ENCODE results near the gene XRCC4.
"Not testable (repeated sequence)": the region's sequence is repeated elsewhere in the genome, so short reads cannot be mapped to it uniquely, and the experiment has no call there.

XRCC4 gene

DNA sequence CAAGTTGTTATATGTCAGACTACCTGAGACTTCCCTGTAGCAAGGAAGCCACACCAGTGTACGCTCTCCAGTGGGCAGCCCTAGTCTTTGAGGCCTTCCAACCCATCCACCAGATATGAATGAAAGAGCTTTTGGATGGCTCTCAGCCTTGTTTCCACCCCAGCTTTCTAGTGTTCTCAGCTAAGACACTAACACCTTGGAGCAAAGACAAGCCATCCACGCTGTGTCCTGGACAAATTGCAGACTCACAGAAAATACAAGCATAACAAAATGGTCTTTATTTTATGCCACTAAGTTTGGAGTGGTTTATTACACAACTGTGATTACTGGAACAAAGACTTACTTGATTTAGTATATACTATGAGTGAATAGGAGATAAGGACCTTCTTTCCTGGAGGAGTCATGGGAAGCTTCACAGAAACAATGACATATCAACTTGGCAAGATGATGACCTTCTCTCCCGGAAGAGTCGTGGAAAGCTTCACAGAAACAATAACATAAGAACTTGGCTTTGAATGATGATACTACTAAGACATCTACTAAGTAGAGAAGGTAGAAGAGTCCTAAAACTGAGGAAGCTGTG lies 260.2 kb downstream of the XRCC4 start:
- in situ Hi-C loops (cut with HindIII; ENCODE audit: low sequenced_read_pairs), result no loop called here

DNA sequence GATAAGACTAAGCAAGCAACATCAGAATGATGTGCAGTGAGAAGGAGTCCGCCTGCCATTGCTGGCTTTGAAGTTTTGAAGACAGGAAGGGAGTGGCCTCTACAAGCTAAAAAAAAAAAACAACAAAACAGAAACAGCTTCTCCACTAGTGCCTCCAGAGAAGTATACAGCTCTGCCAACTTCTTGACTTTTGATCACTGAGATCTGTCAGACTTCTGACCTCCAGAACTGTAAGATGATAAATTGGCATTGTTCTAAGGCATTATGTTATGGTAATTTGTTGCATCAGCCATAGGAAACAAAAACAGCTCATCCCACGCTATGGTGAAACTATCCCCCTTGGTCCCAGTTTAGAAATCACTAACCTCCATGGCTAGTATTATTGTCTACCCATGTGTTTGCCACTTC lies 263.2 kb downstream of the XRCC4 start:
- in situ Hi-C loops (cut with HindIII; ENCODE audit: low sequenced_read_pairs), result no loop called here

DNA sequence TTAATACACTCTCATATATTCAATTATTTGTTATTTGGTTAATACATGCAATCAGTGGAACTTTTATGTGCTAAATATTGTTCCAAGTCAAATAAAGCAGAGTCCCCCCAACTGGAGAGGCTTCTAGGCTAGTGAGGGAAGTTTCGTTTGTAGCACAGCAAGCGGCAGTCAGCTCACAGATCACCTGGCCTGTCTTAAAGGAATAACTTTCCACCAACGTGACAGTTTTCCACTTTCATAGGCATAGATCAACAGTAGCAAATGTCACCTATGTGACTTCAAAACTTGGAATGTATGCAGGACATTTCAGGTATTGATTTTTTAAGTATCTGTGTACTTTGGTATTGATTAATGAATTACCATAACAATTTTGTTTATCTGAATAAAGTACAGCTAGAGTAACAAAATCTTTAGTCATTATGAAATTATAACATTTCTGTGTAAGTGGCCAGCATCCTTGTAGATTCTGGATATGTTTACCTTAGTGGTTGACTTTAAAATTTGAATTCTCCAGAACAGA lies 264.5 kb downstream of the XRCC4 start:
- in situ Hi-C loops (cut with HindIII; ENCODE audit: low sequenced_read_pairs), result no loop called here

DNA sequence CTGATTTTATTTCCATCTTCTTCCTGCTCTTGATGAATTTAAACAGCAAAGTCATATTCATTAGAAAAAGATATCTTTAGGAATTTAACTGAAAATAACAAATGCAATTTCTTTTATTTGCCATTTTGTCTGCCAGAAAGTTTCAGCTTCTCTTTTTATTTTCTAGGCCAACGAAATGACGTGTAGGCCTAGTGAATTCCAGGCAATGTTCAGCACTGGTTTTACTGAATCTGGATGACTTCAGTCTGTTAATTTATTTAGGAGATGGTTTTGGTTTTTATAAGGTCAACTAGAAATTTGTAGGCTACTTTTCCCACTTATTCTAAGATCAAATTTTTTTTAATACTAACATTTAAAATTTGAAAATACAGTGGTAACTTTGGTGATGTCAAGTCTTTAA lies 265.1 kb downstream of the XRCC4 start:
- in situ Hi-C loops (cut with HindIII; ENCODE audit: low sequenced_read_pairs), result no loop called here

DNA sequence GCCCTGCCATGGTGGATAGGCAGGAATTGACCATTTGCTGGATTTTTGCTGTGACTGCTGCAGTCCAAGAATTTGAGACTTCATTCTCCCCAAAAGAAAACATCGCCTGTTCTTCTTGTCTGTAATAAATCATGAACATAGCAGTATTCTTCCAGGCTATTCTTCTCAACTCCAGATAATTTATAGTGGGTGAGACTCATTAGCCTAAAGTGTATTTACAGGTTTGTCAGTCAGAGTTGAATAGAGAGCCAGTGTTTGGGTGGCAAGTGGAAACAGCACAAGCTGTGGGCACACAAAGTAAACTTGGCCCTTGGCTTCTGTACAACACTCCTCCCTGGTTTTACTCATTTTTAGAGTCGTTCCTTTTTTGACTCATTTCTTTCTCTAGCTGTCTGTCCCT lies 266.0 kb downstream of the XRCC4 start:
- in situ Hi-C loops (cut with HindIII; ENCODE audit: low sequenced_read_pairs), result no loop called here

DNA sequence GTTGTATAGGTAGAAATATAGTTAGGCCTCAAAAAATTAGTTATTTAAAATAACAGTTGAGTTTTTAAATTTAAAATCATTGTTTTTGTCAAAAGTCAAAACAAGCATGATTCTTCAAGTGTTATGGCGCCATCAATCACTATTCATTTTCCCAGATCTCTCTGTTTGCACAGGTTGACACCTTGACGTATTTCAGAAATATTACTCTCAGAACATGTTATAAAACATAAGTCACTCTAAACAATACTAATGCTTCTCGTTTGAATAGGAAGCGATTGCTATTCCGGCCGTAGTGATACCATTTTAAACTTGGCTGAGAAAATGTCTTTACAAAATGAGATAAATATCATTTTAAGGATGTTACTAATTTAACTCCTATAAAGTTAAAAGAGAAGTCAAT lies 268.1 kb downstream of the XRCC4 start:
- in situ Hi-C loops (cut with HindIII; ENCODE audit: low sequenced_read_pairs), result no loop called here

DNA sequence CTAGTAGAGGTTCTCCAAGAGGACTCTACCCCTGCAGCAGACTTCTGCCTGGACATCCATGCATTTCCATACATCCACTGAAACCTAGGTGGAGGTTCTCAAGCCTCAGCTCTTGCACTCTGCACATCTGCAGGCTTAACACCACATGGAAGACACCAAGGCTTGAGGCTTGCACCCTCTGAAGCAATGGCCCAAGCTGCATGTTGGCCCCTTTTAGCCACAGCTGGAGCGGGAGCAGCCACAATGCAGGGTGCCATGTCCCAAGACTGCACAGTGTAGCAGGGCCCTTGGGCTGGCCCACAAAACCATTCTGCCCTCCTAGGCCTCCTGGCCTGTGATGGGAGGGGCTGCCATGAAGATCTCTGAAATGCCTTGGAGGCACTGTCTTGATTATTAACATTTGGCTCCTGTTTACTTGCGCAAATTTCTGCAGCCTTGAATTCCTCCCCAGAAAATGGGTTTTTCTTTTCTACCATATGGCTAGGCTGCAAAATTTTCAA lies 271.0 kb downstream of the XRCC4 start:
- in situ Hi-C loops (cut with HindIII; ENCODE audit: low sequenced_read_pairs), result no loop called here

DNA sequence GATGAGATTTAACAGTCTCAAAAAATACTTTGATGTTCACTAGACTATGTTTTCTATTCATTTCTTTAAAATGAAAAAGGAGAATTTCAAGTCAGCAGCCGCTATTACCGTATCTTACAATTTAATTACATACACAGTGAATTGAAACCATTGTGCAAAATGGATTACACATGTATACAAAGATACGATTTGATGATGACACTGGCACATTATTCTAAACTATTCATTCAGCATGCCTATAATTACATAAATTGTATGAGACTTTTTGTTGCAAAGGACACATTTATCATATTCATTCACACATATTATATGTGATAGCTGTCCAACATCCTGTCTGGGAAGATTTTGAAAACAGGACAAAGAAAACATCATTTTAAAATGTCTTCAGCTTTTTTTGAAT lies 275.9 kb downstream of the XRCC4 start:
- in situ Hi-C loops (cut with HindIII; ENCODE audit: low sequenced_read_pairs), result no loop called here

DNA sequence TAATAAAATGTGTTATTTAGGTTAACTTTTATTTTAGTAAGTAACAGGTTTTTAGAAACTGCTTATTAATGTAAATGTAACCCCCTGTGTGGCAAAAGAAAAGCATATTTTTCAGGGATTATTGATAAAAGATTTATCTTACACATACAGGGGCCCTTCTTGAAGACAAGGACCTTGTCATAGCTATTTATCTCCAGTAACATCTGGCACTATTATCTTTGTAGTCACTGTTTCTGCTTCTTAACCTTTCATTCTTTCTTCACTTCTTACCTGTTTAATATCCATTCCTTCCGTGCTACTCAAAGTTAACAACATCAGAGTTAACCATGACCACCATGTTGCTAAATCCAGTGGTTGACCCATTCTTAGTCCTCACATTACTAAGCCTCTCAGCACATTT lies 276.4 kb downstream of the XRCC4 start:
- in situ Hi-C loops (cut with HindIII; ENCODE audit: low sequenced_read_pairs), result no loop called here

DNA sequence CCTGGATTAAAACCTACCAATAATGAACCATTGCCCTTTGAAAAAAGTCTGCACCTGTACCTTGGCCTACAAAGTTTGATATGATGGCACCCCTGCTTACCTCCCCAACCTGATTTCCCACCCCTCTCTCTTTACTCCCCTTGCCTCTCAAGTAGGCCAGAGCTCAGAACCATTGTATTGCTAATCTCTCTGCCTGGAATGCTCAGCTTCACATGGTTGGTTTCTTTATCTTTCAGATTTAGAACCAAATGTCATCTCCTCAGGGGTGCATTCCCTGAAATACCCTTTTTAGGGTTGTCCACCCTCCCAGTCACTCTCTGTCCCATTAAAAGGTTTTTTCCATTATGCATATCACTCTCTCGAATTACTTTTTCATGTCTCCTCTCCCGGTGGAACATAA lies 277.6 kb downstream of the XRCC4 start:
- in situ Hi-C loops (cut with HindIII; ENCODE audit: low sequenced_read_pairs), result no loop called here

DNA sequence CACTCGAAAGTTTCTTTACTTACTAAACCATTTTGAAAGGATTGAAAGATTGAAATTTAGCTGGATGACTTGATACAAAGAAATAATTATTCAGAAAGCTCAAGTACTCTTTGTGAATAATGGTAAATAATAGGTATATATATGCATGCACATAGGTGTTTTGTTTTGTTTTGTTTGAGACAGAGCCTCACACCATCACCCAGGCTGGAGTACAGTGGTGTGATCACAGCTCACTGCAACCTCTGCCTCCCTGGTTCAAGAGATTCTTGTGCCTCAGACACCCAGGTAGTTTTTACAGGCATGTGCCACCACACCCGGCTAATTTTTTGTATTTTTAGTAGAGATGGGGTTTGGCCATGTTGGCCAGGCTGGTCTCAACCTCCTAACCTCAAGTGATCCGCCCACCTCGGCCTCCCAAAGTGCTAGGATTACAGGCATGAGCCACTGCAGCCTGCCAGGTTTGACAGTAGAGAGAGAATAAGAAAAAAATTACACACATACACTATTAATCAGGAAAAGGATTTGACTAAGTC lies 278.2 kb downstream of the XRCC4 start:
- in situ Hi-C loops (cut with HindIII; ENCODE audit: low sequenced_read_pairs), result not testable (repeated sequence)

DNA sequence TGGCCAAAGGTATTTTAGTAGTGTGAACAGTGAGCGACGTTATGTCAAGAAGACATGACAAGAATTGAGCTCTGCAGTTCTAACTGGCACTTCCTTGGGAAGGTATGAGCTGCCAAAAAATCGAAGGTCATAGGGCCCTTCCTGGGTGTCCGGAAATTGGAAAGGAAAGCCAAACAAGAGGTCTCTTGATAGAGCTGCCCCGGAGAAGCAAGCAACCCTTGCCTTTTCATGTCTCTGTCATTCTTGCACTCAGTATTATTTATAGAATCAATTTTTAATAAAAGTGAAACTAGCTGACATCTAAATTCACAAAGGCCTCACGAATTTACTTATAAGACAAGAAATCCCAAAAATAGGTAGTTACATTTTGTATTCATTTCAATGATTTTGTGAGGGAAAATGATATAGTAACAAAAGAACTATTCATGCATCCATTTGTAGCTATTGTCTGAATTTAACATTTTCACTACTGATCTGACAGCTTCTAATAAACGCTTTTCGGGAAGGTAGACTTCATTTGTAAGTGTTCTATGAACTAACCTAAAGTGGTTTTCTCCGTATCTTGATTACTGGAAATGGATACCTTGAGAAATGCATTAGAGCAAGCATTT lies 280.4 kb downstream of the XRCC4 start:
- in situ Hi-C loops (cut with HindIII; ENCODE audit: low sequenced_read_pairs), result no loop called here

DNA sequence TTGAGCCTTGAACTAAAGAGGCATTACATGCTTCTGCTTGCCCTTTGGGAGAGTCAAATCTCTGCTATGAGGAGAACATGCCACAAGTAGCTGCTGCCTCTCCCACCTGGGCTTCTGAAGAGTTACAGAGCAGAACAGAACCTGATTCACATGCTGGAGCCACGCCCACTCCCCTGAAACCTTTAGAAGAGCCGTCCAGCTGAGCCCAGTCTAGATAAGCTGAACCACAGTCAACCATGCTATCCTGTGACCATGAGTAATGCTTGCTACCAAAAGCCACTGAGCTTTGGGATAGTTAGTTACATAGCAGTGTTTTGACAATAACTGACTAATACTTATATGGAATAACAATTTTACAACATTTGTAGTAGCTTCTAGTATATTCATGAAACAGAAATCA lies 283.2 kb downstream of the XRCC4 start:
- in situ Hi-C loops (cut with HindIII; ENCODE audit: low sequenced_read_pairs), result no loop called here

DNA sequence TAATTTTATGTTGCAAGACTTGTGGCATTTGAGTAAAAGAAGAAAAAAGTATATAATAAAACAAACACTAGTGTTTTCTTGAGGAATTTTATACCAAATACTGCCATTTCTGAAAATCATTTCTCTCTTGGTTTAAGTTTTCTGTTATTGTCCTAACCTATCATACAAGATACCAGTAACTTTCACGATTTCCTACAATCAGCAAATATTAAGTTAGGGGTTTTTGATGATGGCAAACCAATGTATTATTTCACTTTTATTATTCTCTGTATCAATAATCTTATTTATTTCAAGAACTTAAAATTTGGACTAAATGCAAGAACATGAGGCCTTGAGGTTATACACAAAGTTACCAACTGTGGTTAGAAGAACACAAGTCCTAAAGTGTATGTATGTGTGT lies 285.2 kb downstream of the XRCC4 start:
- in situ Hi-C loops (cut with HindIII; ENCODE audit: low sequenced_read_pairs), result no loop called here

DNA sequence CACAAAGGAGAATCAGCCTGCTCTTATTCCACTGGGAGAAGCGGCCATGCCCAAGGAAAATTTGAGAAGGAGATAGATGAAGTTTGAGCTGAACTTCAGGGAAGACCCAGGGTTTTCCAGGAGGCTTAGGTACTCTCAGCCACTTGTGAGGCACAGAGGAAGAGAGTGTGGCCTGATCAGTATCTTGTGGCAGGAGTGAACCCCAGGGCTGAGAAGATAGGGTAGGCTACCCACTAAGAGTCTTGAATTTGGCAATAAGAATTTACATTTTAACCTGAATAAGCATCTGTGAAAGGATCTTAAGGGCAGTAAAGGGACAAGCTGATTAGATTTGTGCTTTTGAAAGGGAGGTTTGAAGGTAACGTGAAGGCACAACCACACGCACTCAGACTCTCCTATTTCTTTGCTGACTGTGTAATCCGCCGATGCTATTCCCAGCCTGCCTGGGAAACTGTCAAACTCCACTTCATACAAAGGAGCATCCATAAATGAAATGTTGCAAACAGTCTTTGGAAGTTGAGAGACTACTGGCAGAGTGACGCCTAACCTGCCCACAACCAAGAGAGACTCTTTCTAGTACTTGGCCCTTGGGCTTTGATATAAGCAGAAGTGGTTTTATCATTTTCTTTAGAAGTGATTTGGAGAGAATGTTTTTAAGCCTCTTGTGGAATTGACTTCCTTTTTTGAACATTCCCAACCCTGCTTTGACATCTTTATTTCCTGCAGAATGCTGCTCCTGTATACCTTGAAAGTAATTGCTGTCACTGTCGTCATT lies 286.0 kb downstream of the XRCC4 start:
- in situ Hi-C loops (cut with HindIII; ENCODE audit: low sequenced_read_pairs), result no loop called here

DNA sequence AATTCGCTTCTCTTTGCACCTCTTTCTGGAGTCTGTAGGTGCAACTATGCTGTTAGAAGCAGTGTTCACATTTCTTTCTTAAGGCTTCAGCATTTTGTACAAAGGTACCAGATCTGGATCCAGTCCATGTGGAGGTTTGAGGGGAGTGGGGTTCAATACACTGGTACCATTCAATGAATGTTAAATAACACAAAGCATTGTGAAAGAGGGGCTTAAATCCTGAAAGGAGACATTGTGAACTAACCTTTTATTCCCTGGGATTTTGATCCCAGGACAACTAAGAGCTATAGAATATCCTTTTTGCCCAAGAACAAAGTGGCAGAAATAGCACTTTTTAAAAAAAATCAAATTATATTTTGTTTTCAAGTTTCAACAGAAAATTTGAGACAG lies 286.5 kb downstream of the XRCC4 start:
- in situ Hi-C loops (cut with HindIII; ENCODE audit: low sequenced_read_pairs), result no loop called here

DNA sequence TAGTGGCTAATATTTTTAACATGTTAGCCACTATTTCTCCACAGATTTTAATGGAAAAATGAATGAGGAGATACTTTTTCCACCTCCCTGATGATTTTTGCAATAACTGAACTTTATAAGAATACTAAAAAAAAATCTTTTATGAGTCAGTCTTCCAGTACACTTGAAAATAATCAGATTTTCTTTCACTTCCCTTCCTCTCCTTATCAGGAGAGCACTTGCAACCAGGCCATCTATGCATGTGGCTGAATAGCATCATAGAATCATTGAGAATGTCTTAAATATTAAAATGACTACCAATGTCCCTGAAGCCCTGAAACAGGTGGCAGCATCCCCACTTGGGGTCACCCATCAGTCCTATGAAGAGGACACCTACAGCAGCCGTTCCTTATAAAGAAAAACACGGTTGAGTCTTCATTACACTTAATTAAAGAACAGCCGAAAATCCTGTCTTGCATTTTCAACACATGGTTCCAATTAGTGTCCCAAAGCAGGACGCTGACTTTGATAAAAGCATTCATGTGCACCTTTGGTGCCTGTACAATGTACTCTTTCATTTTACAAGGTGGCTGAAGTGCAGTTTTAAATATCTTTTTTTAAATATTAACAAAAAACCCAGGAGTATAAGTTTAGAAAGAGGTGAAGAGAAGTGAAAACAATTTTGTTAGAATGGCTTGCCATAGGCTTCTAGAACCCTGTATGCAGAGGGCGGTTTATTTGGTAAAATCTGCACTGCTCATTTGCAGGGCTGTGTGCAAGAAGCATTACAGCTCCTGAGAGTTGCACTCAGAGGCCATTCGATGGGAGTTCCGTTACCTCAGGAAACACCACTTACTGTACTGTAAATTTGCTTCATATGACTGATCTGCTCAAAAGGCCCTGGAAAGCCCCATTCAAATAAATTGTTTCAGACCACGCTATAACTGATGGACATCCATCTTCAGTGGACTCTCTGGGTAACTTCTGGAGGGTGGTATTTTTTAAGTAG lies 287.3 kb downstream of the XRCC4 start:
- in situ Hi-C loops (cut with HindIII; ENCODE audit: low sequenced_read_pairs), result no loop called here

DNA sequence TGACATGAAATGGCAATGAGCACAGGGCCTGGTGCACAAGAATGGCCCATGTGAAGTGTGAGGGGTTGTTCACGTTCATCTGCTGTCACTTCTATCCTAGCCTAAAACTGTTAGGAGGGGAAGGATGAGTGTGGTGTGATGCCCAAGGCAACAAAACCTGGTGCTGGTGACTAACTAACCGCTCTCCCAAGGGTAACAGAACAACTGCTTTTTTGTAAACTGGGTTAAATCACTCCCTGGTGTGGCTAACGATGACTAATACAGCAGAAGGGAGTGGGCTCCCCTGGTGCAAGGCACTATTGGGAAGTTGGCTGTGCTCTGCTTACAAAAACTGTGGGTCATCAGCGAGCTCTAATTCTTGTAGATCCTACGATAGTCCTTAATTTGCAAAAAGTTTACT lies 291.0 kb downstream of the XRCC4 start:
- in situ Hi-C loops (cut with HindIII; ENCODE audit: low sequenced_read_pairs), result no loop called here

DNA sequence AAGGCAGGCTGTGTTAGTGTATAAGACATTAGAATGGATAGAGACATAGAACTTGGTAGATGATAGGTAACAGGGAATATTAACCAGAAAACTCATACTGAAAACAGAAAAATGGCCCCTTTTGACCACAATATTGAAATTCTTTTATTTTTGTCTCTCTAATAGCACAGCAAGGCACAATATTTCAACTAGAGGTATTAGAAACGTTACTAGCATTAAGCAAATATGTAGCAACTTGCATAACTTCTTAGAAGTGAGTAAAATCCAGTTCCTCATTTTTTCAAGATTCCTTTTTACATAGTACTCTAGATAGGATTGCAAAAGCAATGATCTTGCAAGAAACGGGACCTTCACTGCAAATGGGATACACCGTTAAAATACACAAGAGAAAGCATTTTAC lies 291.5 kb downstream of the XRCC4 start:
- in situ Hi-C loops (cut with HindIII; ENCODE audit: low sequenced_read_pairs), result no loop called here

DNA sequence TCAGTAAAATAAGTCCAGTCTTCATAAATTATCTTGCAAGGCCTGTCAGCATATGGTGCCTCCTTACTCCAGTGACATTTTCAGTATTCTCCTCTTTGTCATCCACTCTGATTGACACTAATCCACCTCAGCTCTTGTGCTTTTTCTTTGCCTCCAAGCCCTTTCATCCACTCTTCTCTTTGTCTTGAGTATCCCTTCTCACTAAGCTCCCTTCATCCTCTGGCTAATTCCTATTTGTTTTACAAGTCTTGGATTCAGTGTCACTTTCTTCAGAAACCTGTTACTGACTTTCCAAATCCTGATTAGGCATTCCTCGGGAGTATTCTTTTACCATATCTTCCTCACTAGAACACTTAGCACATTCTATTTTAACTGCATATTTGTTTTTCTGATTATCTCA lies 293.6 kb downstream of the XRCC4 start:
- in situ Hi-C loops (cut with HindIII; ENCODE audit: low sequenced_read_pairs), result no loop called here

DNA sequence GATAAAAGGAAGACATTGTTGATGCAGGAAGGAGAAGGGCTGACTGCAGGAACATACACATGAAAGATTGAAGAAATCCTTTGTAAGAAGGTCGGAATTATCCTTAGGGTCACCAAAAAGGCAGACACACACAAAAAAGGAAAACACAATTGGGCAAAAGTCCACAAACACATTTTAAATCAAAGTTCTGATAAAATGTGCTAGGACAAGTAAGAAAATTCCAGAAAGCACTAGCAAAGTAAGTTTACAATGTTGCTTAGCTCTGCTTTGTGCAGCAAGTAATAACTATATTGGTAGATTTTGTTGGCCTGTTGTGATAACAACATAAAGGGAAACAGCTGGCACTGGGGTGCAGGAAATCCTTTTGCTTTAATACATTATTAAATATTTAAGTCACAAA lies 294.4 kb downstream of the XRCC4 start:
- in situ Hi-C loops (cut with HindIII; ENCODE audit: low sequenced_read_pairs), result no loop called here
